AG09309 (cell line): ENCODE measurements around the gene LPIN1.

Experiments
- DNase-seq: peaks from one replicate; pipeline ENCODE4 v3.0.0-alpha.2; 2010; ENCODE audit warnings: low read depth
- H3K4me3 ChIP-seq: 2 replicates; pipeline ENCODE4 v1.5.1; 2011; ENCODE audit warnings: mild to moderate bottlenecking, low read depth, low read length, moderate library complexity; ENCODE audit not compliant: control insufficient read depth
- TF ChIP-seq, protein P1 (sequence below): IDR thresholded peaks from 2 replicates; pipeline ENCODE4 v1.5.1; 2011; ENCODE audit warnings: mild to moderate bottlenecking, low read depth, low read length, inconsistent platforms; ENCODE audit not compliant: insufficient read depth, control insufficient read depth; ENCODE audit errors: missing control alignments

Gene LPIN1

DNA sequence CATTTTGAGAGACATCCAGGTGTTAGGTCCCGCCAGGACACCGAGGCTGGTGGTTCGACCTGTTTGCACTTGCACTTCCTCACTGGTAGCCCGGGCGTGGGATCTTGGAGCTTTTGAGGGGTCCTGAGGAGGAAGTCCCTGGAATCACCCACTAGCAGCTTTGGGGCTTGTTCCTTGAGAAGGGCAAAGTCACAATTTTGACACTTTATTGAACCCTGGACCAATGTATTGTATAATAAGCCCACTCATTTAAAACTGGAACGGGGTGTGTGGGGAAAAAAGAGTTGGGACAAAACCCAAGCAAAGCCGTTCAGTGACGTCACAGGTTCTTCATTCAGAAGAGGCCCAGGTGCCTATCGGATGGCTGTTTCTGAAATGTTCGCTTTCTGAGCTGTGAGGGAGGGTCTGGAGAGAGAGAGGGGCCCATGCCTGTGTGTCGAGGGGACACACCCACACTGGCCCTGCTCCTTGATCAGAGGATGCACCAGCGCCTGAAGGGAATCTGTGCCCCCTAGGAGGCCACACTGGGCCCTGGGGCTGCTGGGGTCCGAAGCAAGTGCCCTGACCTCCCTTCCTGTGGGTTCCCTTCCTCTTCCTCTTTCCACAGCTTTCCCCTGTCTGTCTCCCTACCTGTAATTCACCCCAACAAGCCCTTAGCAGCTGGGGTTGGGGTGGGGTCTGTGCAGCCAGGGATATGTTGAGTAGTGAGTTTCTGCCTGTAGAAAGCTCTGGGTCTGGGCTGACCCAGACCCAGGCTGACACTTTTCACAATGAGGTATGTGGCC, 2.6 kb downstream of the LPIN1 start:
- H3K4me3 ChIP-seq = no peak overlapping the region
- DNase-seq = no peak
- TF ChIP-seq, protein P1, sequence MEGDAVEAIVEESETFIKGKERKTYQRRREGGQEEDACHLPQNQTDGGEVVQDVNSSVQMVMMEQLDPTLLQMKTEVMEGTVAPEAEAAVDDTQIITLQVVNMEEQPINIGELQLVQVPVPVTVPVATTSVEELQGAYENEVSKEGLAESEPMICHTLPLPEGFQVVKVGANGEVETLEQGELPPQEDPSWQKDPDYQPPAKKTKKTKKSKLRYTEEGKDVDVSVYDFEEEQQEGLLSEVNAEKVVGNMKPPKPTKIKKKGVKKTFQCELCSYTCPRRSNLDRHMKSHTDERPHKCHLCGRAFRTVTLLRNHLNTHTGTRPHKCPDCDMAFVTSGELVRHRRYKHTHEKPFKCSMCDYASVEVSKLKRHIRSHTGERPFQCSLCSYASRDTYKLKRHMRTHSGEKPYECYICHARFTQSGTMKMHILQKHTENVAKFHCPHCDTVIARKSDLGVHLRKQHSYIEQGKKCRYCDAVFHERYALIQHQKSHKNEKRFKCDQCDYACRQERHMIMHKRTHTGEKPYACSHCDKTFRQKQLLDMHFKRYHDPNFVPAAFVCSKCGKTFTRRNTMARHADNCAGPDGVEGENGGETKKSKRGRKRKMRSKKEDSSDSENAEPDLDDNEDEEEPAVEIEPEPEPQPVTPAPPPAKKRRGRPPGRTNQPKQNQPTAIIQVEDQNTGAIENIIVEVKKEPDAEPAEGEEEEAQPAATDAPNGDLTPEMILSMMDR = no peak

DNA sequence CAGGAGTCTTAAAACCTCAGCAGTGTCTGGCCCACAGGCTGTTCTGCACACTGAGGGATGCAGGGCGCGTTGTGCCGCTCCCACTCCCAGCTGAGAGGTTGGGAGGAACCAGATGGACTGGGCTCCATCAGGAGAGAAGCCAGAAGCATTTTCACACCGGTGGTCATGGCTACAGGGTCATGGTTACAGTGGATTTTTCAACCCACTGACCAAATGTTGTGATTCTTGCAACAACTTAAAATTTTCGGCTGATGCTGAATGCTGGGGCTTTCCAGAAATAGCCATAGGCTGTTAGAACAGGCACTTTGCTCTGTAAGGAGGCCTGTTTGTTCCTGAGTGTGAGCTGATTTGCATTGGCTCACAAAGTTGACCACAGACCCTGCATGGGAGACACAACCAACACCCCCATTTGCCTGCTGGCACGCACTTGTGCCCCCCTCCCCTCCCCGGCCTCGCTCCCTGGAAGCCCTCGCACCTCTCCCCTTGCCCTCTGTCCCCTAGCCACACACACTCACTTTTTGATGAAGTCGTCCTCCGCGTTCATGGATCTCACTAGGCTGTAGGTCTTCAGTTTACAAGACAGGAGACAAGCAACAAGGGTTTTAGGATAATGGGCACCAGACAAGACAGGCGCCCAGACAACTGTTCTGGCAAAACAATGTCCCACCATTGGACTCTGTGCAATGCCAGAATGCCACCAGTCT, 3.4 kb downstream of the LPIN1 start:
- H3K4me3 ChIP-seq = no peak overlapping the region
- DNase-seq = no peak
- TF ChIP-seq, protein P1 = no peak

DNA sequence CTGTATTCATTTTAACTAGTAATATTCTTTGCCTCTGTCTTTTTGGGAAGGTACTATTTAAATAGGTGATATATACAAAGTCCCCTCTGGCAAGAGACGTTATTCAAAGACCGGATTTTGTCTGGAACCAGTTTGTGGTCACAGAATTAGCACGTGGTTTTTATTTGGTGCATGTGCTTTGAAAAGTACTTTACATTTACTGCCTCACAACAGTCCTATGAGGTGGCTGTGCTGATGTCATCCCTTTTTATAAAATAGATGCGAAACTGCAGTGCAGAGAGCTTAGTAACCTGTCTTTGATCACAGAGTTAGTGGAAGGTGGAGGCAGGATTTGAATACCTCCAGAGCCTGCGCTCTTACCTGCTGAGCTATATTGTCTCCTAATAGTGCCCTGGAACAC, 4.0 kb downstream of the LPIN1 start:
- TF ChIP-seq, protein P1 = no peak
- no peak for DNase-seq
- no peak overlapping the region for H3K4me3 ChIP-seq

DNA sequence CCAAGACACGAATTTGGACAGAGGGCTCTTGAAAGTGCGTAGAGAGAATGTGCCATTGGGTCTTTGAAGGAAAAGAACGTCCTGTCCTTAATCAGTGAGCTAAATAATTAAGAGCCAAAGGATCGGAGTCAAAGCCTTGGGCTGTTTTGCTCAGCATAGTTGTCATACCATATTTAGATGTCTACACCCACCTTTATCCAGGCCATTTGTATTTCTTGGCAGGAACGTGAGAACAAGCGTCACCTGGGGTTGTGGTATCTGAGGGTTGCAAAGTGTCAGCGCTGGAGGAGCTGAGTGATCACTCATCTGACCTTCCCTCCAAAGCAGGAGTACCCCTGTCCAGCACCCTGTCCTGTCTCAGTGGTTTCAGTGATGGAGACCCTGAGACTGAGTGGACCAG, 4.5 kb downstream of the LPIN1 start:
- TF ChIP-seq, protein P1 = no peak
- H3K4me3 ChIP-seq = no peak overlapping the region
- DNase-seq = no peak

DNA sequence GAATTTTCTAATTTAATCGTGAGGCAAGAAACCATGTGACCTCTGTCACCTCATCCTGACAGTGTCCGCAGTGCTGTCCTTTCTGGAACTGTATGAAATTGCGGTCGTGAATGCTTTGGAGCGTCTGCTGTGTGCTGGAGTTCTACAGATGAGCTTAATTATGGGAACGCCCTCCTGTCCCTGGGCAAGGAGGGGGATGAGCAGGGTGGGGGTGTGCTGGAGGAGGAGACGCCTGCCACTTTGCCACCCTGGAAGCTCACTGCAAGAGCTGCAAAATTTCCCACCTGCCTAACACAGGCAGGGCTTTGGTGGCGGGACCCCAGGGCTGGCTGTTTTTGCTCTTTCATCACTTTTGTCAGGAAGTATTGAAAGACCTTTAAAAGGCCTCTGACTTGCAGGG, 6.5 kb downstream of the LPIN1 start:
- no peak overlapping the region for H3K4me3 ChIP-seq
- TF ChIP-seq, protein P1 = no peak
- no peak for DNase-seq

DNA sequence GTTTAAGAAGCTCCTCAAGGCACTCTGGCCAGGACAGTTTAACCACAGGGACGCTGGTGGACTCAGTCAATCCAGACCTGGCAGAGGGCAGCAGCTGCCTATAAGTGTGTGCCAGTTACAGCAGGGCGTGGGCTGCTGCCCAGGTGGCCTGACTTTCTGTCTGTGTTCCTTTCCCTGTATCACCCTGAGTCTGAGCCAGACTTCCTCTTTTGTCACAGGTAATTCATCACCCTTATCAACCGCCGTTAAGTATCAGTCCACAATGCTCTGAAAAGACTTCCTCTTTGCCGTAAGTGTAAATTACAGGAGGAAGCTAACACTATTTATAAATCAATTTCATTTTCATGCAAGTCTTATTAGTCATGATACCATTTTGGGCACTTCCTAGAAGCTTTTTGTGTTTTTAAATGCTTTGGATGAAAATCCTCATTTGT, 7.0 kb downstream of the LPIN1 start:
- DNase-seq = no peak
- H3K4me3 ChIP-seq = no peak overlapping the region
- TF ChIP-seq, protein P1 = no peak
